GM21390 (cell line): Measurements from ENCODE around the gene PEBP1.

Experiments
- ATAC-seq: cut with Tn5 transposase; IDR thresholded peaks from one replicate; pipeline ENCODE4 v1.9.1; 2021; ENCODE audit not compliant: unreplicated experiment

The PEBP1 gene

DNA sequence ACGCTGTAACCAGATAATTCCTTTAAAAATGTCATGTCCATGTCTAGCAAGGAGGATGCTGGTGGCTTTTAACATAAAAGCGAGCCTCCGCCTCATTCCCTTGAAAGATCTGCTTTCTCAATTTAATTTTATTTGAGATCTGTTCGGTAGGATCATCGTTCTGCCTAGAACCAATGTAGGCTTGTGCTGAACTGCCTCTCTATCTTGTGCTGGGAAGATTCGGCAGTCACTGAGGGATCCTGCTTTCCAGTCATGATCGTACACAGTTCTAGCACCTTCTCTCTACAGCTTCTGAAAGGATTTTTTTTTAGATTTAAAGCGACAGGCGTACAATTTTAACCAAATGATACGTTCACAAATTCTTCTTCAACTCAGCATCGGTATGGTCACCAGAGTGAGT, 54.3 kb downstream of the PEBP1 start:
- ATAC-seq: no peak

DNA sequence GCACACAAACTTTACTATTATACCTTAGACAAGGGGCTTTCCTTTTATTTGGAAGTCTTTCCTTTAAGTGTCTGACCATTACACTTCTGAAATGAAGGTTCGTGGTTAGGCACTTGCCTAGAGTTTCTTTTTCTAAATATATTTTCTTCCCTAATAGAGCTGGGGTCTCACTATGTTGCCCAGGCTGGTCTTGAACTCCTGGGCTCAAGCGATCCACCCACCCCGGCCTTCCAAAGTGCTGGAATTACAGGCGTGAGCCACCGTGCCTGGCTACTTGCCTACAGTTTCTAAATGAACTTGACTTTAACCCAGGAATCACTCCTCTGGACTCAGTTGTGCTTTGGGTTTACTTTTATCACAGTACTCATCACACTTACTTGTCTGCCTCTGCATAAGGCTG, 57.6 kb downstream of the PEBP1 start:
- no peak for ATAC-seq

DNA sequence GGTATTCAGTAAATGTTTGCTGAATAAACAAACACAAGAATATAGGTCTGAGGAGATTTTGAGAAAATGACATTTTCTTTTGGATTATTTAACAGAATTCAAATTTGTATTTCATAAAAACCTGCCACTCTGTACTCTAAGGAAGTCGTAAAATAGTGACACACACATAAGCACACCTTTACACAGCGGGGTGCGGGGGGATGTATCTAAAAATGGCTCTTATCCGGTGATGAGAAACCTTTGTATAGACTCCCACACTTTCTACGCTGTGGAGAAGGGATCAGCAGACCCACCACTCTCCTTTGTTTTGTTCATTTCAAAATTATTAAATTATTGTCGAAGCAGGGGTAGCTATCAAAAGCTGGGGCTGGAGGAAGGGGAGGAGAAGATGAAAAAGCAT, 58.0 kb downstream of the PEBP1 start:
- ATAC-seq: no peak
